Stimulated activated CD4-positive, alpha-beta T cell treated with anti-CD3 and anti-CD28 coated beads, Interleukin-15, amount 100 ng/mL, for 1 hour (primary cell): ENCODE measurements around the gene CACNG7.

Experiments used
- DNase-seq, 2 donors: peaks; one replicate each; pipeline ENCODE4 v3.0.0-alpha.2; 2020; ENCODE audit warnings: low read depth in 1 of 2, low spot score in 1 of 2

CACNG7 gene

DNA sequence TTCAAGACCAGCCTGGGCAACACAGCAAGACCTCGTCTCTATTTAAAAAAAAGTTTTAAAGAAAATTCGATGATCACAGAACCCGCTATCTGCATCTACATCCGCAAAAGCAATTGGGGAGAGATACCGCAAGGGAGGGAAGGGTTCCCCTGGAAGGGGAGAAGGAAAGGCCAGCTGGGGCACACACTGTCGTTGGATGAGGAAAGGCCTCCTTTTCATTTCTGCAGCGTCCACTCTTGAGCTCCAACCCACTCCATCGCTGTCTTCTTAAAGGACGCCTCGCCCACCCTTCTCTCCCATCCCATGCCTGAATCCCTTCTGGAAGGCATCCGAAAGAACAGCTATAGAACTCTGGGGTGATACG lies 30.3 kb upstream of the CACNG7 start:
- DNase-seq, result no peak

DNA sequence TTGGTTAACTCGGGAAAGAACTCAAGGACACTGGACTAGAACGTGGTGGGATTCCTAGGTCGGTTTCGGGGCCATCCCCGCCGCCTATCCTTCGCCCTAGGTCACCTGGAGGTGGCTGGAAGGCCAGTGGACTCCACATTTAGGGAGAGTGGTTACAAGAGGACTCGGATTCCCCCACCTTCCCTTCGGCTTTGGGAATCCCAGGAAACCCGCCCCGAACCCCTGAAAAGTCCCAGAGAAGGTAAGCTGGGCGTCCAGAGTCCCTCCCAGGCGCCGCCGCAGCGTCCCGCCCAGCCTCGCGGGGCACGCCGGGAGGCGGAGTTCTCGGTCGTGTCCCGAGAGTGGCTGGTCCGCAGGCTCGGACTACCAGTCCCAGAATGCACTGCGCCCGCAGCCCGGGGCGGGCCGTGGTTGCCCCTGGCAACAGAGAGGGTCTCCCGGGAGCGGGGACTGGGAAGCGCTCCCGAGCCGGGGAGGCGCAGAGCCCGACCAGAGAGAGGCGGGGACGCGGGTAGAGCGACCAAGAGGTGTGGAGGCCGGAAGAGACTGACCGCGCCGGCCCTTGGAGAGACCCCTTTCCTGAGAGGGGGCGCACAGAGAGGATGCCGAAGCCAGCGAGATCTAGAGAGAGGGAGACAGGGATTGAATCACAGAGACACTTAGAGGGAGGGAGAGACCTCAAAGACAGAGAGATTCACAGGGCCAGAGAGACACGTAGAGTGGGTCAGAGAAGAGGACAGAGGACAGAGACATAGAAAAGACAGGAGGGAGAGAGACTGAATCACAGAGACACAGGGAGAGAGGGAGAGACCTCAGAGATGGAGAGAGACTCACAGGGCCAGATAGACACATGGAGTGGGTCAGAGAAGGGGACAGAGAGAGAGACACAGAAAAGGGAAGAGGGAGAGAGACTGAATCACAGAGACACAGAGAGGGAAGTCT lies 29.7 kb upstream of the CACNG7 start:
- peak; percentile 54 to 68 for DNase-seq

DNA sequence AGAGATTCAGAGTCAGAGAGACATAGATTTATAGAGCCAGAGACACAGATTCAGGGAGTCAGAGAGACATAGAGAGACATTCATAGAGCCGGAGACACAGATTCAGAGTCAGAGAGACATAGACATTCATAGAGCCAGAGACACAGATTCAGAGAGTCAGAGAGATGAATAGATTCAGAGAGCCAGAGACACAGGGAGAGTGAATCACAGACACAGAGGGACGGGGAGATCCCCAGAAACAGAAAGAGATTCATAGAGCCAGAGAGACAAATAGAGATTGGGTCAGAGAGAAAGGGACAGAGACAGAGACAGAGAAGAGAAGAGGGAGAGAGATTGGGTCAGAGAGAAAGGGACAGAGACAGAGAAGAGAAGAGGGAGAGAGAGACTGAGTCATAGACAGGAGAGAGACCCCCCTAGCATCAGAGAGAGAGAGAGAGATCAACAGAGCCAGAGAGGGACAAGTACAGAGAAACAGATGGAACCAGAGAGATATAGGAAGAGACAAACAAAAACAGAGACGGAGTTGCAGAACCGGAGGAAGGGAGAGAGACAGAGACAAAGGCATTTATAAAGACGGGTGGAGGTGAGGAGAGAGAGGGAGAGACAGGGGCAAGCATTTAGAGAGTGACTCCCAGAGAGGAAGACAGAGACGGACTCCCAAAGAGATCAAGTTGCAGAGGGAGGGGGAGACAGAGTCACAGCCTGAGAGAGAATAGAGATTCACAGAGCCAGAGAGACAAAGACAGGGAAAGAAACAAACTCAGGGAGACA lies 28.2 kb upstream of the CACNG7 start:
- DNase-seq, result no peak

DNA sequence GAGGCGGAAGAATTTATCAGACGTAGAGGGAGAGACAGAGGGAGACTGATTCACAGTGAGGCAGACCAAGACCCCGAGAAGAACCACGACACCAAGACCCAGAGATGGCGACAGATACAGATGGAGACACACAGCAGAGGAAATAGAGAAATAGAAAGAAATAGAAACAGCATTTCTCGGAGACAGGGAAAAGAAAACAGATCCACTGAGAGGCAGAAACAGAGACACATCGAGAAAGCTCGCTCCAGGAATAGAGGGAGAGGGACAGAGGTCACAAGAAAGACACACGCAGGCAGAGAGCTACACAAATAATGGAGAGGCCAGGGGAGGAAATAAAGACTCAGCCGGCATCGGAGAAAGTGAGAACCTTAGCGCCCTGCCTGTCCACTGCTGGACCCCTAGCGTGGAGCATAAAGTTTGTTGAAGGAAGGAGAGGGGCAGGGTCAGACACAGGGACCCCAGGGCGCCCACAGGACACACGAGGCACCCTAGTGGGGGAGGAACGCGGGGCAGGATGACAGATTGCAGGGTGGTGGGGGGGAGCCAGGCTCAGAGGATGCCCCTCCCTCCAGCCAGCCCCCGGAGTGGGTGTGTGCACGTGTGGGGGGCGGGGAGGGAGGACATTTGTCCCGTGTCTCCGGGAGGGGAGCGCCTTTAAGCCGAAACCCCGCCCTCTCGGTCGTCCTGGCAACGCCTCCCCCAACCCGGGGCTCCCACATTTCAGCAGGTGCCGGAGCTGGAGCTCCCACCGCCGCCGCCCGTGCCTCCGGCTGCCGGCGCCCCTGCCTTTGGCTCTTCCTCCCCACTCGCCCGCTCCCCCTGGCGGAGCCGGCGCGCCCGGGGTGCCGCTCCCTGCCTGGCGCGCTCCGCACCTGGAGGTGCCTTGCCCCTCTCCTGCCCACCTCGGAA lies 27.3 kb upstream of the CACNG7 start, which contains the start of gene PRKCG:
TSS of gene PRKCG (plus strand) at position 716 of the 909 bp plus-strand sequence. CDS start 298 bp downstream, outside the sequence.
- peak in 1 of 2 donors; percentile 29 for DNase-seq

DNA sequence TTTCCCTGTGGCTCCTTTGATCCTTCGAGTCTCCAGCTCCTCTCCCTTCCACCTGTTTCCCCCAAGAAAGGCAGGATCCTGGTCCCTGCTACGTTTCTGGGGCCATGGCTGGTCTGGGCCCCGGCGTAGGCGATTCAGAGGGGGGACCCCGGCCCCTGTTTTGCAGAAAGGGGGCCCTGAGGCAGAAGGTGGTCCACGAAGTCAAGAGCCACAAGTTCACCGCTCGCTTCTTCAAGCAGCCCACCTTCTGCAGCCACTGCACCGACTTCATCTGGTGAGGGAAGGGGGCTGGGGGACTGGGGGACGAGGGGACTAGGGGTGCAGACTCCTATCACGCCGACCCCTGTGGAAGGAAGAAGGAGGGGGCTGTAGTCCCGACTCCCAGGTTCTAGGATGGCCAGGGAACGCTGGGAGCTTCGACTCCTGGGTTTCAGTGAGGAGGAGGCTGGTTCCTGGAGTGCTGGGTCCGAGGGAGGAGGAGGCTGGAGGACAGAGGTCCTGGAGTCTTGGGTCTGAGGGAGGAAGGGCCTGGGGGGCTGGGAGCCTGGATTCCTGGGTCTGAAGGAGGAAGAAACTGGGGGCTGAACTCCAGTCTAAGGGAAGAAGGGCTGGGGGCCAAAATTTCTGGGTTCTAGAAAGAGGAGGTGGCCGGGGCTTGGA lies 26.6 kb upstream of the CACNG7 start:
- no peak for DNase-seq

DNA sequence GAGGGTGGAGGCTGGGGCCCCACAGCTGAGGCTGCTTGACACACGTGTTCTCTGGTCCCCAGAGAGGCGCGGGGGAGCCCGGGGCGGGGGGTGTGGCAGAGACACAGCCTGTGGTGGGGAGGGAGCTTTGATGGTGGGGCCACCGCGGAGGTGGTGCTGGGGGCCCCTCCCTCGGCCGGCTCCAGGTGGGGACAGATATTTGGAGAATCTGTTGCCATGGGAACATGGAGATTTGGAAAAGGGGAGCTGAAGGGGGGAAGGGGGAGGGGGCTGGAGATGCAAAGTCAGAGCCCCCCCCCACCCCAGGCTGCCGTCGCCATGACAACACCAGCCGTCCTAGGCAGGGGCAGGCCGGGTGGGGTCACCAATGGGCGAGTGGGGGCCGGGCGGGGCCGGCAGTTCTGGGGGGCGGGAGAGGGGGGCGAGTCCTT lies 25.8 kb upstream of the CACNG7 start:
- DNase-seq, result no peak

DNA sequence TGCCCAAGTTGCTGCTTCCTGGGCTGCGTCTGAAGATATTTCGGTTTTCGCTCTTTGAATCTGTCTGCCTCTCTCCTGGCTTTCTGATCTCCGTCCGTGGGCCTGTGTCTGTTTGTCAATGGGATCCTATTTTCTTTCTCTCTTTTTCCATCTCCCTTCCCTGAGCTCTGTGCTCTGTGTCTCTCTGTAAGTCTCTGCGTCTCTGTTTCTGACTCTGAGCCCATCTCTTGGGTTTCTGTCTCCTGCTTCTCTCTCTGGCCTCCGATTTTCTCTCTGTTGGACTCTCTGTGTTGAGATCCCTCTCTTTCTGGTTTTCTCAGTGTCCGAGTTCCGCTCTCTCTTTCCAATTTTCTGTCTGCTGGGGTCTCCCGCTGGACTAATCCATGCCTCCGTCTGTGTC lies 25.3 kb upstream of the CACNG7 start:
- no peak for DNase-seq

DNA sequence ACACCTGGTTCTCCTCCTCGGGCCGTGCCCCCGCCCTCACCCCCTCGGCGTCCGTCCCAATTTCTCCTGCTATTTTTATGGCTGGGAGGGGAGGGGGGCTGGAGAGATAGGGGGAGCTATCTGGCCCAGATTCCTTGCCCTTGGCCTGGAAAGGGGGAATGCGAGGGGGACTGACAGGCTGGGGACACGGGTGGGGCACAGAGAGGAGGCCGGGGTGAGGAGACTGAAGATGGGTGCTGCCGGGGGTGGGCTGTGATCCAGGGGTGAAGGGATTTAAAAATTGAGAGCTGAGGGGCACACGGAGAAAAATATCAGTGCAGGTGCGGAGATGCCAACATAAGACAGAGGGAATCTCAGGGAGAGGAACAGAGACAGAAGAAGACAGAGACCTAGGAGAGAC lies 24.8 kb upstream of the CACNG7 start:
- DNase-seq, result no peak

DNA sequence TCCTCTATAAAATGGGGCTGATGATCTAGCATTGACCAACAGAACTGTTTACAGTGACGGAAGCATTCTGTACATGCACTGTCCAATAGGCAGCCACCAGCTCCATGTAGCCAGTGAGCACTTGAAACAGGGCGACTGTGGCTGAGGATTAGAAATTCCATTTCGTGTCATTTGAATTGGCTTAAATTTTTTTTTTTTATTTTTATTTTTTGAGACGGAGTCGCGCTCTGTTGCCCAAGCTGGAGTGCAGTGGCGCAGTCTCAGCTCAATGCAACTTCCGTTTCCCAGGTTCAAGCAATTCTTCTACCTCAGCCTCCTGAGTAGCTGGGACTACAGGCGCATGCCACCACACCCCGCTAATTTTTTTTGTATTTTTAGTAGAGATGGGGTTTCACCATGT lies 24.0 kb upstream of the CACNG7 start:
- DNase-seq, result no peak

DNA sequence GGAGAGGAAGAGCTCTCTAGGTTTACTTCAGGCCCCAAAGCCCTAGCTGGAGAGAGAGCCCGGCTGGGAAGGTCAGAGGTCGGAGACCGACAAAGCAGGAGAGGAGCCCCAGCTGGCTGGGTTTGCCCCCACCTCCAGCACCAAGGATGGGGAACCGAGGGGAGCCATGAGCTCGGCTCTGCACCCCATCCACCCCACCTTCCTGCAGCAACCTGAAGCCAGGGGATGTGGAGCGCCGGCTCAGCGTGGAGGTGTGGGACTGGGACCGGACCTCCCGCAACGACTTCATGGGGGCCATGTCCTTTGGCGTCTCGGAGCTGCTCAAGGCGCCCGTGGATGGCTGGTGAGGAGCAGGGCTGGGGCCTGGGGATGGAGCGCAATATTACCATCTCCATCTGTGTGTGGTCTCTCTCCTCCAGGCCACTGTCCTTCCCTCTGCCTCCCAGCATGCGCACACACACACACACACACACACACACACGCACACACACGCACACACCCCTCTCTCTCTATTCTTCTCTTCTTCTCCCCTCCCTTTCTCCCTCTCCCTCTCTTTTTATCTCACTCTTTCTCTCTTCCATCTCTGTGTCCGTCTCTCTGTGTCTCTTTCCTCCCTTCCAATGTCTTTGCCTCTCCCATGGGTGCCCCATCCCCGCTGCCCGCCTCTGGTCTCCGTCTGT lies 16.6 kb upstream of the CACNG7 start:
- no peak for DNase-seq

DNA sequence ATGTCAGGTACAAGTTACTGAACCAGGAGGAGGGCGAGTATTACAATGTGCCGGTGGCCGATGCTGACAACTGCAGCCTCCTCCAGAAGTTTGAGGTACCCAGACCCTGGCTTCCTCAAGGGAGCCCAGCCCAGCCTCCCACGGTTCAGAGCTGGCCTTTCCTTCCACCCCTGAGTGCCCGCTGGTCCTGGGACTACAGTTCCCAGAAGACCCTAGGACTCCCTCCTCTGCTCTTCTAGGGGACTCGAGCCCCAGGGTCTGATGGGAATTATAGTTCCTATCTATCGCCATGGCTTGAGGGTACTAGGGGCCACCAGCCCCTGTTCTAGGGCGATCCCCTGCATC lies 16.1 kb upstream of the CACNG7 start:
- no peak for DNase-seq

DNA sequence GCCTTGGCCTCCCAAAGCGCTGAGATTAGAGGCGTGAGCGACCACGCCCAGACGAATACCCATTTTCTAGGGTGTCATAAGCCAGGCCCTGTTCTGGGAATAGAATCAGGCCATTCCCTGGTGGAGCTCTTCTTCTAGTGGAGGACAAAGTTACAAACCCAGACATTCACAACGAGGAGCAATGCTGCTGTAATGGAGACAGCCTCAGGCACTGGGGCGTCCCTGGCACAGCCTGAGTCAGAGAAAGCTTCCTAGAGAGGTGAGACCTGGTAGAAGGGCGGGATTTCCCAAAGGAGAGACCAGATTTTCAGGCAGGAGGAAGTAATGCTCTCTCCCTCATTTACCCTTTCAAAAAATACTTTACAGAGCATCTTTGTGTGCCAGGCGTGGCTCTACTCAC lies 14.4 kb upstream of the CACNG7 start:
- no peak for DNase-seq

DNA sequence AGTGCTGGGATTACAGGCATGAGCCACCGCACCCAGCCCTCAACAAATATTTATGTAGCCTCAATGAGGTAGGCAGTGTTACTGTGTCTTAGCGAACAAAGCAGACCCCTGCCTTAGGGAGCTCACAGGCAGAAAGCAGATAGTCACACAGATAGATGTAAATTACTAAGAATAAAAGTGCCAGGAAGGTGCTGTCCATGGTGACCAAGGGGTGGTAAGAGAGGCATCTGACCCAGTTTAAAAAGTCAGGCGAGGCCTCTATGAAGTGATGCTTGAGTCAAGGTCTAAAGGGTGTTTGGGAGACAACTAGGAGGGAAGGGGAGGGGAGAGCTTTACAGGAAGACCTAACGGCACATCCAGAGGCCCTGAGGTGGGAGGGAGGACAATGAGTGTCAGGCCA lies 12.4 kb upstream of the CACNG7 start:
- no peak for DNase-seq

DNA sequence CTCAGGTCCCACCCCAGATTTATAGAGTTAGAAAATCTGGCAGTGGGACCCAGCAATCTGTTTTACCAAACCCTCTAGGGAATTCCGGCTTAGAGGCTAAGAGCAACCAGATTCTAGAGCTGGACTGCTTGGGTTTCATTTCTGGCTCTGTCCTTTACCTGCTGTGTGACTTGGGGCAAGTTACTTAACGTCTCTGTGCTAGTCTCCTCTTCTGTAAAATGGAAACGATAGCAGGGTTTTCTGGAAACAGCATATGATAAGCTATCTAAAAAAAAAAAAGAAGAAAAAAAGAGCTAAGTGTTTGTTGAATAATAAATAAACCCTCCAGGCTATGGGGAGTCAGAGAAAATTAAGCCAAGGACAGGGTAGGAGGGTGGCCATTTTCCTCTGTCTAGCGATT lies 11.6 kb upstream of the CACNG7 start:
- DNase-seq, result no peak

DNA sequence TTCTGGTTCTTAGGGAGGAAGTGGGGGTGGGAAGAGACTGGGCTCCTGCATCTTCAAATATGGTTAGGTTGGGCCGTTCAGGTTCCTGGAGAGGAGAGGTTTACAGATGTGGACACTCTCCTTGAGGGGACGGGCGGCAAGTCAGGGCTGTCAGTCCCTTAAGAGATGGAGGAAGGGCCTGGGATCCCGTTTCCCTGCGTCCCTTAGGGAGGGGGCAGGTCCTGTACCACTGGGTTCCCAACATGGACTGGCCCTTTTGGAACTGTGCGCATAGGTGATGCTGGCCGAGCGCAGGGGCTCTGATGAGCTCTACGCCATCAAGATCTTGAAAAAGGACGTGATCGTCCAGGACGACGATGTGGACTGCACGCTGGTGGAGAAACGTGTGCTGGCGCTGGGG lies 10.9 kb upstream of the CACNG7 start:
- DNase-seq, result no peak

DNA sequence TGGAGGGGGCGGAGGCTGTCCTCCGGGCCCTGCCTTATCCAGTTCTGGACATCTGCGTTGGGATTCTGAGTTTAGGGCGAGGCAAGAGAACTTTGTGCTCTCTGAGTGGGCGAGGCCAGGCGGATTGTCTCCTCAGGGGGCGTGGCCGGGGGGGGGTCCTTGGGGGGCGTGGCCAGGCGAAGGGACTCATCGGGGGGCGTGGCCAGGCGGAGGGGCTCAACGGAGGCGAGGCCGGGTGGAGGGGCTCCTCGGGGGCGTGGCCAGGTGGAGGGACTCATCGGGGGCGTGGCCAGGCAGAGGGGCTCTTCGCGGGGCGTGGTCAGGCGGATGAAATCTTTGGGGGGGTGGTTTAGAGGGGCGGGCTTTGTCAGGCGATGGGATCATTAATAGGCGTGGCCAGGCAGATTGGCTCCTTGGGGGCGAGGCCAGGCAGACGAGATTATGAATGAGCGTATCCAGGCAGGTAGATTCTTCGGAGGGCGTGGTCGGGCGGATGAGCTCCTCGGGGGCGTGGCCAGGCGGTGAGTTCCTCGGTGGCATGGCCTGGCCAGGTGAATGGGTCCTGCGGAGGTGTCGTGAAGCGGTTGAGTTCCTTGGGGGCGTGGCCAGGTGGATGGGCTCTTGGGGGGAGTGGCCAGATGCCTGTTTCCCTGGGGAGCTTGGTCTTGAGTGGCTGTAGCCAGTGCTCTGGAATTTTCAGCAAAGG lies 10.3 kb upstream of the CACNG7 start:
- DNase-seq, result no peak

DNA sequence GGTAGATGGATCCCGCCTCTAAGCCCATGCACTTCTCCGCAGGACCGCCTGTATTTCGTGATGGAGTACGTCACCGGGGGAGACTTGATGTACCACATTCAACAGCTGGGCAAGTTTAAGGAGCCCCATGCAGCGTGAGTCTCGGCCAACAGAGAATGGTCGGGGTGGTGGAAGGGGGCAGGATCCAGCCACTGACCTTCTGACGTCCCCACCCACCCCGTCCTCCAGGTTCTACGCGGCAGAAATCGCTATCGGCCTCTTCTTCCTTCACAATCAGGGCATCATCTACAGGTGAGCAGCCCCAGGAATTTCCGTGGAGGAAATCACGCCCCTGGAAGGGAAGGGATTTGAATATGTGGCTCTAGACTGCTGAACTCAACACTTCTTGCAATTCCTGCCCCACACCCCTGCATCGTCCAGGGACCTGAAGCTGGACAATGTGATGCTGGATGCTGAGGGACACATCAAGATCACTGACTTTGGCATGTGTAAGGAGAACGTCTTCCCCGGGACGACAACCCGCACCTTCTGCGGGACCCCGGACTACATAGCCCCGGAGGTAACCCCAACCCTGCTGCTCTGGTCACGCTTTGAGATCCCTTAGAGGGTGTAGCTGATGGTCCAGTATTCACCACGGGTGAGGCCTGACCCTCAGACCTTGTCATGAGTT lies 8.8 kb upstream of the CACNG7 start:
- DNase-seq, result no peak

DNA sequence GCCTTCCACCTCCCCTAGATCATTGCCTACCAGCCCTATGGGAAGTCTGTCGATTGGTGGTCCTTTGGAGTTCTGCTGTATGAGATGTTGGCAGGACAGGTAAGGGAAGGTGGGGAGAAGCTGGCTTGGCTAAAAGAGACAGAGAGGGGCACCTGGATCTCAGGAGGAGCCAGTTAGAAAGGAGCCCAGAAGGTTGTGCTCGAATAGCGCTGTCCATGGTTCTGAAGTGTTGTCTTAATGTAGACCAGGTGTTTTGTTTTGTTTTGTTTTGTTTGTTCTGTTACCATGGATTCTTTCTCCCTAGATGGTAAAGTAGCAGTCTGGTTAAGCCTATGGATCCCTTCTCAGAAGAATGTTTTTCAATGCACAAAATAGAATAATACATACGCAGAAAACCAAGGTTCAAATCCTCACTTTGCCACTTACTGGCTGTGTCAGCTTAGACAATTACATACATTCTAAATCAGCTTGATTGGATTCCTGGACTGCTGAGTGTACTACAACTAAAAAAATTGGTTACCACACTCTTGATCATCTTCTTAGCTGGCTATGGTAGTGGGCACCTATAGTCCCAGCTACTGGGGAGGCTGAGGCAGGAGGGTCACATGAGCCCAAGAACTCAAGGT lies 5.9 kb upstream of the CACNG7 start:
- no peak for DNase-seq

DNA sequence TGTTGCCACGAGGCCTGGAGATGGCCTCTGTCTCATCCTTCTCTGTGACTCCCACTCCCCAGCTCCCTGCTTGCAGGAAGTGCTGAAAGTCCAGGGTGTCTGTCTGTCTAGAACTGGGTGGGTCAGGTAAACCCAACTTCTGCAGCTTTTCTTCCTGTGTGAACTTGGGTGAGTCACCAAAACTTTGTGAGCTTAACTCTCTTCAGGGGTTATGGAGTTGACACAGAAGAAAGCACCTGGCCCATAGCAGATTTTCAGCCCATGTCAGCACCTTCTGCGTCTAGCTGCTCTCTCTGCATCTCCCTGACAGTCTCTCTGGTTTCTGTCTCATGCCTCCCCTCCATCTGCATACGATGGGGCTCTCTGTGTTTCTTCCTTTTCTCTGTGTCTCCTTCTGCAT lies 4.2 kb upstream of the CACNG7 start:
- no peak for DNase-seq
